HG03045 (cell line): ENCODE results near the gene YTHDF1.

Source experiments
- ATAC-seq: cut with Tn5 transposase; IDR thresholded peaks from one replicate; pipeline ENCODE4 v1.9.1; 2021; ENCODE audit warnings: mild to moderate bottlenecking, moderate library complexity; ENCODE audit not compliant: unreplicated experiment

The YTHDF1 gene

DNA sequence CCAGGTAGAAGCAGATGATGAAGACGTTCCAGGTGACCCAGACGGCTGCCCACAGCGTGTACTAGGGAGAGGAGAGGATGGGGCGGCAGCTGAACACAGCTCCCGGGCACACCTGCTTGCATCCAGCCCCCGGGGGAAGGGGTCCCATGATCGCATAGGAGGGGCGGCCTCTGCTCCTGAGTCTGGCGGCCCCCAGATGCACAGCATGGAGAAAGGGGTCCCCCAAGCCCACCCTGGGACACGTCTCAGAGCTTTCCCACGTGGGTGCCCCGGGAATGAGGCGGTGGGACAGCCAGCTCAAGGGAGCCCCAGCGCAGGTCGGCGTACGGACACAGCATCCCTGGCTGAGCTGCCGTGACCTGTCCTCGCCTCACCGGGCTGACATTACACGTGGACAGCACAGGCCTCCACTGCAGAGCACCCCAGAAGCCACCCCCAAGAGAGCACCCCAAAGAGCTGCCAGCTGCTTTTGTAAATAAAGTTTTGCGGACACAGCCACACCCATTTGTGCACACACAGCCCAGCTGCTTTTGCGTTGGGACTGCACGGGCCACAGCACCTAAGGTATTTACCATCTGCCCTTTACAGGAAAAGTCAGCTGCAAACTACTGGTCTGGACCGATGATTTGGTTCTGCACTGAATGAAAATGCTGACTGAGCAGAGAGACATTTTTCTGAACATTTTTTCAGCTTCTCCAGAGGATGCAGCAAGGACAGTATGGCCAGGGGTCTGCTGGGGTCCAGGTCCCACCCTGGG lies 33.1 kb upstream of the YTHDF1 start:
- no peak for ATAC-seq

DNA sequence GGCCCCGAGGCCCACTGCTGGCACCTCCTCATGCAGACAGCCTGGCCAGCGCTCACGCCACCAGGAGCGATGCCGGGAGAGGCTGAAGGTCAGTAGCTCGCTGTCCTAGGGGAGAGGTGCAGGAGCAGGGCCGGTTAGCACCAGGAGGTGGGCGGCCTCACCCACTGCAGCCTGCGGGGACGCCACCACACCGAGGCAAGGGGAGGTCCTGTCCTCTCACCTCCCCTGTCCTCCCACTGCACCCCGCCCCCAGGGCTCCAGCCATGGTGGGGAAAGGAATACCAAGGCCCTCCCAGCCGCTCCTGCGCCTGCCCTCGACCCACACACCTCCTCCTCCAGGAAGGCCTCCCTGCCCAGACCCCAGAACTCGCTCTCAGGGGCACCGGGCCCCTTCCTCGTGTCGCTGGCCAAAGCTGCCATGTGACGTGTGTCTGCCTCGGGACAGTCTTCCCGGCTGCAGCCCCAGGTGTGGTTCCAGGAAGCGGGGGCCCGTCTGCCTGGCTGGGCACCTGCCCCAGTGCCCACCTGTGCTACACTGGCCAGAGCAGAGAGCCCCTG lies 31.8 kb upstream of the YTHDF1 start:
- ATAC-seq = no peak

DNA sequence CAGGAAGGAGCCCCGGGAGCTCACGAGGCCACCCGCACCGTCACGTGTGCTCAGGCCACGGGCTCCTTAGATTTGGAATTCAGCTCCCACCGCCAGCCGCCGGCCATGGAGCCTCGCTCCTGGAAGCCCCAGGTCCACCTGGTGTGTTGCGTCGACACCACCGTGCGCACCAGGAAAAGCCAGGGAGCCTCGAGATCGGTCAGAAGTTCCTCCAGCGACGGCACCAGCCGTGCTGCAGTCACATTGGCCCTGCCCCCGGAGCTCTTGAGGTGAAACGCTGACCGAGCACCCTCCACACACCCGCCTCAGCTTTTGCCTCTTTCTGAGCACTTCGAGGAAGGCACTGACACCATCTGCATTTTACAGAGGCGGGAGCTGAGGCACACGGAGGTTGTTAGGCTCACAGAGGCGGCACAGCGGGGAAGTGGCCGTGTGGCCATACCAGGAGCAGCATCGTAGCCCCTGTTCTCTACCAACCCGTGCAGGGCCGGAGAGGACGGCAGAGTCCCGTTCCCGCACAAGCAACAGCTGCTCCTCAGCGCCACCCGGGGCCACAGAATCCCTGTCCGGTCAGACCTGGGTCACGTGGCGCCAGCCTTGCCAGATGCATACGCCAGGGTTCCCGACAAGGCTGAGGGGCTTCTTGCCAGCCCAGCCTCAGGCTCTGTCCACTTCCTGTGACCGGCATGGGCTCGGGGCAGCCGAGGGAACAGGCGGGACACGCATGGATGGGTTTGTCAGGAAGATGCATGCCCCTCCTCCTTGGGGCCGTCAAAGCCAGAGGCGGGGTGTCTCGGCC lies 30.8 kb upstream of the YTHDF1 start:
- ATAC-seq = no peak

DNA sequence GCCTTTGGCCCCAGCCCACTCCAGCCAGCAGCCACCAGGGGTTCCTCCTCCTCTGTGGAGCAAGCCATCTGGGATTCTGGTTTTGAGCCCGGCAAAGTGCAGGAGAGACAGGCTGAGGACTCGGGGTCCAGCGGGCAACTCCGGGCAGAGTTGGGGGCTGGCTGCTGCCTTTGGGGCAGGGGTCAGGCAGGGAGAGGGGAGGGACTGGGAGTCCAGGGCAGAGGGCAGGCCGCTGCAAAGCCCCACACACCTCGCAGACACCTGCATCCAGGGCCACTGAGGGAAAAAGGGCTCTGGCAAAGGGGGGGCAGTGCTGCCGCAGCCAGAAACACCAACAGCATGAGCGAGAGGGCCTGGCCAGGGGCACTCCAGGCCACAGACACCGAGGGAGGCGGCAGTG lies 28.5 kb upstream of the YTHDF1 start:
- ATAC-seq = no peak

DNA sequence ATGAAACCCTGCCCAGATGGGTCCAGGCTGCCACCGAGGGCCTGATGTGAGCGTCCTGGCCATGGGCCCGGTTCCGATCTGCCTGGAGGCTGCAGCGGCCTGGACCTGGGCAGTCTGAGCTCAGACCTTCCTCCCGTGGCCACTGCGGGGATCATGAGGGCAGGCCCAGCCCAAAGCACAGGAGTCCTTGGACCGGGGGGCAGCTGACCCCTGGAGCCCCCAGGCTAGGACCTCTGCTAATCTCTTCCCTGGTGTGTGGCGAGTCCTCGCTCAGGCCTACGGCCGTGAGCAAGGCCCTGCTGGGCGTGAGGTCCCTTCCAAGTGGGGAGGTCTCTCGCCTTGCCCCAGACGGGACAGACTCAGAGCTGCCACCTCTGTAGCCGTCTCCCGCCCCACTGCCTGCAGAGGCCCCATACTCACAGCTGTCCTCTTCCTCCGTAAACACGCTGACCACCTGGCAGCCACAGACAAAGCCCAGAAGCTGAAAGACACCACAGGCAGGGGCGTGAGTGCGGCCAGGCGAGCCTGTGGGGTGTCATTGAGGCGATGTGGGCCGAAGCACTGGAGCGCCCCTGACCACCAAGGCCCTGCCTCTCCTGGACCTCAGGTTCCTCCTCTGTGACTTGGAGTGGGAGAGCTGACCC lies 27.8 kb upstream of the YTHDF1 start:
- no peak for ATAC-seq

DNA sequence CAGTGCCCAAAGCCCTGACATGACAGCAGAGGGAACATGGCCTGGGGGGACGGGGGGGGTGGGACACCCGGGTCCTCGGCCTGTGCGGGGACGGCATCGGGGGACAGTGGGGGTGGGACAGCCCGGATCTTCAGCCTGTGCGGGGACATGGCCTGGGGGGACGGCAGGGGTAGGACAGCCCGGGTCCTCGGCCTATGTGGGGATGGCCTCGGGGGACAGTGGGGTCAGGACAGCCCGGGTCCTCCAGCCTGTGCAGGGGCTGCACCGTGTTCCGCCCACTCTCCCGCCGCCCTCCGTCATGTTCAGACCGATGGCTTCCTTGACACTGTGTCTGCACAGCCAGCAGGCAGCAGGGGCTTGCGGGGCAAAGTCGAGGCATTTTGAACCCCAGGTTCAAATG lies 26.8 kb upstream of the YTHDF1 start:
- no peak for ATAC-seq

DNA sequence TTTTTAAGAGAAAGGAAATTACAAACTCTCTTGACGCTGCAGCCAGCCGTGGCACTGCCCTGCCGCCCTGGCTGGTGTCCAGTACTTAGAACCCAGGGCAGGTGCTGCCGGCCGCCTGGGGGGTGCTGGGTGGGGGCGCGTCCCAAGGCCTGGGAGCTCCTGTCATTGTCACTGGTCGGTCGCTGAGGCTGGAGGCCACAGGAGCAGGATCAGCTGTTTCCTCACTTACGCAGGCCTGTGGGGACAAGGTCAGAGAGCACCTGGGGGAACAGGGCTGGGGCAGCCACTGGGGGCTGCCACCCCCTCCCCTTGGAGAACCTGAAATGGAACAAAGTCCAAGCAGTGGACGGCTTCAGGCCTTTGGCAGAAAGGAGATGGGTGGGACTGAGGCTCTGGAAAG lies 25.3 kb upstream of the YTHDF1 start:
- ATAC-seq = no peak

DNA sequence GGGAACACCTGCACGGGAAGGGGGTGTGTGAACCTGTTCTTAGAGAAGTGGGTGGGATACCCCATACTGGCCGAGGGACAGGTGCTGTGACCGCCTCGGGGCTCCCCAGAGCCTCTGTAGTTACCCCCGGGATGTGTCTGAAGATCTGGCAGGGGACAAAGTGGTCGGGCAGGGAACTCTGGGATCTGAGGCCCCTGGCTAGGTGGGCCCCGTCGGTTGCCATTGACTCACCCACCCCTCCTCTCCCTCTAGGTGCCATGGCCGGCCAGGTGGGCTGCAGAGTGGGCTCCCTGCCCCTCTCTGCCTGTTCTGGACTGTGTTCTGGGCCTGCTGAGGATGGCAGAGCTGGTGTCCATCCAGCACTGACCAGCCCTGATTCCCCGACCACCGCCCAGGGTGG lies 24.1 kb upstream of the YTHDF1 start:
- ATAC-seq = no peak

DNA sequence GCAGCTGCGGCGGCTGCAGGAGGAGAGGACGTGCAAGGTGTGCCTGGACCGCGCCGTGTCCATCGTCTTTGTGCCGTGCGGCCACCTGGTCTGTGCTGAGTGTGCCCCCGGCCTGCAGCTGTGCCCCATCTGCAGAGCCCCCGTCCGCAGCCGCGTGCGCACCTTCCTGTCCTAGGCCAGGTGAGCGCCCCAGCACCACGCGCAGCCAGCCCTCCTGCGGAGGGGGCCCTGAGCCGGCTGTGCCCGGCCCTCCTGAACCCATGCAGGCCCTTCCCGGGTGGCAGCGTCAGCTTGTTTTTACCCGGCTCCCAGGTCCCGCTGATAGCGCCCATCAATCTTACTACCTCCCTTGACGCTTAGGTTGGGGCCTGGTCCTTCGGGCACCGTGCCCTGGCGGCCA lies 23.5 kb upstream of the YTHDF1 start:
- ATAC-seq = no peak

DNA sequence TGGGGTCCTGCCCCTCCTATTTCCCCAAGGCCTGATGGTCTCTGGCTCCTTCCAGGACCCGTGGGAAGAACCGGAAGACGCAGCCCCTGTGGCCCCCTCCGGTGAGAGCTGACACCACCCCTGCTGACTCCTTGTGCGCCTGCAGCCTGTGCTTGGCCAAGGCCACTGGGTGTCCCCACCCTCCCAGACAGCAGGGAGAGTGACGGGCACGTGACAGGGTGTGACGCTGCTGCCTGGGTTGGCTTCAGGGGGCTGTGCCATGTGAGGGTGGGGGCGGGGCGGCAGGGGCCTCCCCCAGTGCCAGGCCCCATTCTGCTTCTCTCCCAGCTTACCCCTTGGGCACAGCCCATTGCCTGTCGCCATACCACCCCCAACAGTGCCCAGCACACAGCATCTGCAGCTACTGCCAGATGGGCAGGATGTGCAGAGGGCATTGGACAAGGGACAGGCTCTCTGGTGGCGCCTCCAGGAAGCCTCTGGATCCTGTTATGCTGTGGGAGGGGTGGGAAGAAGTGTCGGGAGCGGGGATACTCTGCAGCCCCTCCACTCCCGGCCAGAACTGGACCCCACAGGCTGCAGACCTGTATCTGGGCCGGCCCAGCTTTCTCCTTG lies 22.7 kb upstream of the YTHDF1 start:
- no peak for ATAC-seq

DNA sequence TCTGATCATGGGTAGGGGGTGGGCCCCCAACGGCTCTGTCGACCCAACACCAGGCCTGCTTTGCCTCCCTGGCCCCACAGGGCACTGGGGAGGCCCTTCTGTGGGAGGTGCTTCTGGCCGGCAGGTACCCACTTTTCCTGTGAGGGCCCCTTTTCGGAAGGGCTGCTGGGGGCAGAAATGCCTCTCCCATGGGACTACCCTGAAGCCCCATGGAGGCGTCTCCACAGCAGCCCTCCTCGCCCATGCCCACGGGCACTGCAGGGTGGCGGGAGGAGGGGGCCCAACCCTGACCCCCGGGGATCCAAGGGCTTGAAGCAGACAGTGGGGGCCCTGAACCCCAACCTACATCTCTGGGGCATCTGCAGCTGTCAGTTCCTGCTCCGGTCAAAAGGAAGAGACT lies 22.1 kb upstream of the YTHDF1 start:
- ATAC-seq = no peak

DNA sequence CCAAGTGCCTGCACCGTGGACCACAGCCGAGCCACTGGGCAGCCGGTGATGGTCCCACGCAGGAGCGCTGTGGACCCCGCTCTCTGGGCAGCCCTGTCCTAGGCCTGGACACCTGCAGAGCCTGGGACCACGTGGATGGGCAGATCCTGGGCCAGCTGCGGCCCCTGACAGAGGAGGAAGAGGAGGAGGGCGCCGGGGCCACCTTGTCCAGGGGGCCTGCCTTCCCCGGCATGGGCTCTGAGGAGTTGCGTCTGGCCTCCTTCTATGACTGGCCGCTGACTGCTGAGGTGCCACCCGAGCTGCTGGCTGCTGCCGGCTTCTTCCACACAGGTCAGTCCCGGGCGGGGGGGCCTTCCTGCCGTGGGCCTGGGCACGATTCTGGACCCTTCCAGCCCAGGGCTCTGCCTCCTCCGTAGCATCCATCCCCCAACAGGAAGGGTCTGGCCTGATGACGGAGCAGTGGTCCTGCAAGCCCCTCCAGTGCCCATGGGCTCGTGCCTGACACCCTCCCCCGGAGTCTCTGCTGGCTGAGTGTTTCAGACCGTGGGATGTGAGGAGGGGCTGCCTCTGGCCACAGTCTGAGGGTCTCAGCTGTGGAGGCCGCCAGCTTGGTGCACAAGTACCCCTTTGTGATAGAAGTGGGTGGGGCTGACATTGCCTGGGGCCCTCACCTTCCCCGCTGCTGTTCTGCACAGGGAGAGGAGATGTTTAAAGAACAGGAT lies 20.3 kb upstream of the YTHDF1 start:
- no peak for ATAC-seq

DNA sequence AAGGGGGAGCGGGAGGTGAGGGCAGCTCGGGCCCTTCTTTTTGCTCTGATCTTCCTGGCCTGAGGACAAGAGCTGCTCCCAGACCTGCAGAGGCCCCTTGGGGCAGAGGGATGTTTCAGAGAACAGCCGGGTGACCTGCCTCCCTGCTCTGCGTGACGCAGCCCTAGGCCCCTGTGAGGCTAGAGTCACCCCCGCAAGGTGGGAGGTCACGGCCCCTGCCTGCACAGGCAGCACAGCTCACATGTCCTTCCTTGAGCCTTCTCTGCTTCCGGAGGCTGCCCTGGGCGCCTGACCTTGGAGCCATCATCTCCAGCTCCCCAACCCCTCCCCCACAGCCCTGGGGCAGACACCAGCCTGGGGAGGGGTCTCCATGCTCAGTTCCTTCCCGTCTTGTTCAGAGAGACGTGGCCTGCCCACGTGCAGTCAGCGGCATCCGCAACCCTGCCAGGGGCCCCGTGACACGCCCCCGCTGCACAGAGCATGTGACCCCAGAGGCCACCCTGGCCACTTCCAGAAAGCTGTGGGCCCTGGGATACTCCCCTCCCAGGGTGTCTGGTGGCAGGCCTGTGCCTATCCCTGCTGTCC lies 19.6 kb upstream of the YTHDF1 start, which contains the start of gene BIRC7:
TSS of gene BIRC7 (plus strand) at position 507 of the 585 bp plus-strand sequence. CDS start 192 bp downstream, outside the sequence.
- no peak for ATAC-seq

DNA sequence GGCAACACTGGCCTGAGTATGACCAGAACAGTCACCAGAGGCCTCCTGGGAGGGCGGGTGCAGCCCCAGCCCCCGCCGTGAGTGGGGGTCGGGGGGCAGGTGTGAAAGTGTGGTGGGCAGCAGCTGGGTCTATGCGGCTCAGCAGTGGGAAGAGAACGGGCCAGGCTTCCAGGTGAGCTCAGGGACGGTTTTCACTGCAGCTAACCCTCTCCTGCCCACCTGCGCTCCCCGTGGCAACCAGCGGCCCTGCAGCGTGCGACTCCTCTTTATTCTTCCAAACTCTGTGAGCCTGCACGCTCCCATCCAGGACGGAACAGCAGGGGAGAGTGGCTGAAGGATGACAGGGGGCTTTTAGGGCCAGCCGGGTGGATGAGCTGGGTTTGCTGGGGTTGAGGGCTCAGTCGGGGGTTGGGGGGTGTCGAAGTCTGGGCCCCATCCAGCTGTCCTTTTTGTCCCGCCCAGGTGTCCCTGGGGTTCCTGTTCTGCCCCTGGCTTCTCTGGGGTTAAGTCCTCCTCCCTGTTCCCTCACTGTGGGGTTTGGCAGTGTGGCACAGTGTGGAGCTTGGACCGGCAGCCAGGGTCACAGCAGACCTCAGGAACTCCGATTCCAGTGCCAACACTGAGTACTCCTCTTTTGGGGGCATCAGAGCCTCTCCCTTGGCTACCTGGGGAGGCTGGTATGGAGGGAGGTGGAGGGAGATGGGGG lies 18.9 kb upstream of the YTHDF1 start:
- no peak for ATAC-seq

DNA sequence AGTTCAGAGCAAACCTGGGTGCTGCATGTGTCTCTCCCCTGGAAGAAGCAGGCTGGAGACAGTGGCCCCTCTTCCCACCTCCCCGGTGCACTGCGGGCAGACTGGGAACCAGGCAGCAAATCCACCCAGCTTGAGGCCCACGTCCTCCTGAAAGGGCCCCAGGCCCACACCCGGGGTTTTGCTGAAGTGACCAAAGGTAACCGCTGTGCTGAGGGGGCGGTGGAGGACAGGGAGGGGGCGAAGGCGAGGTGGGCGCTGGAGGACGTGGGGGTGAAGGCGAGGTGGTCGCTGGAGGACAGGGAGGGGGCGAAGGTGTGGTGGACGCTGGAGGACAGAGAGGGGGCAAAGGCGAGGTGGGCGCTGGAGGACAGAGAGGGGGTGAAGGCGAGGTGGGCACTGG lies 18.0 kb upstream of the YTHDF1 start:
- no peak for ATAC-seq

DNA sequence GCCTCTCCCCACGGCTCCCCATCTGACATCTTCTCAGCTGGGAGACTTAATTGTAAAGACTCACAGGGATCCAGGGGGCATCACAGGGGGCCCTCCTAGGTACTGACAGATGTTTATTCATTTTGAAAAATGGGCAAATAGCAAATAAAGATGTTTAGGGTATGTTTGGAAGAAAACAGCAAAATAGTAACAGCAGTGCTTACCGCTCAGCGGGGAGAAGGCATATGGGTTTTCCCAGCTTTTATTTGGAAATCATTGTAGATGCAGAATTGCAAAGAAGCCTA lies 17.1 kb upstream of the YTHDF1 start:
- ATAC-seq = no peak

DNA sequence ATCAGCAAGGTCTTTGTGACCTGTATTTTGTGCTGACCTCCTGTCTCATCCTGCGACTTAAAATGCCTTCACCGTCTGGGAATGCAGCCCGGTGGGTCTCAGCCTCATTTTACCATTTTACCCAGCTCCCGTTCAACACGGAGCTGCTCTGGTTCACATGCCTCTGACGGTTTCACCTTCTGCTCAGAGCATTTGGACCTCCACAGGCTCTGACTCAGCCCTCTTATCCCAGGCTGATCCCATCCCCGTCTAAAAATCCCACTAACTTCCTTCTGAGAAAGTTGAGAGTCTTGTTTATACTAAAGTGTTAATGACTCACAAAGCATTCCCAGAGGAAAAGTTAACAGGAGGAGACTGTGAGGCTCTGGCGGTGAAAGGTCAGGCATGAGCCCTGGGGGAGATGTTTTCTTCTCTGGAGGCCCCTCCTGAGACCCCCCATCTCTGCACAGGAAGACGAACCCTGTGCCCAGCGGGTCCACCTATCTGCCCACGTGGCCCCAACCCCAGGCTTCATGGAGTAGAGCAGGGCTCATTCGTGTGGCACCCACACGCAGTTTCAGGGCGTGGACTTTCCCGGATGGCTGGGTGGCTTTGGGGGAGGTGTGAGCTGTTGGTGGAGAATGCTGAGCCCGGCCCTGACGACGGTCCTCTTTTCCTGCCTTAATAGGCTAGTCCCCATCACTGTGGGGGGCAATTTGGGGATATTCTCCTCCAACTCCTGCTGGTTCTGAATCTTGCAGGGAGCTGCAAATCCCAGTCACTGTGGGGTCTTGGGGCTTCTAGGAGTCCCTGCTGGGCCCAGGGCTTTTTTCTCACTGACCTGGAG lies 16.5 kb upstream of the YTHDF1 start:
- ATAC-seq = no peak

DNA sequence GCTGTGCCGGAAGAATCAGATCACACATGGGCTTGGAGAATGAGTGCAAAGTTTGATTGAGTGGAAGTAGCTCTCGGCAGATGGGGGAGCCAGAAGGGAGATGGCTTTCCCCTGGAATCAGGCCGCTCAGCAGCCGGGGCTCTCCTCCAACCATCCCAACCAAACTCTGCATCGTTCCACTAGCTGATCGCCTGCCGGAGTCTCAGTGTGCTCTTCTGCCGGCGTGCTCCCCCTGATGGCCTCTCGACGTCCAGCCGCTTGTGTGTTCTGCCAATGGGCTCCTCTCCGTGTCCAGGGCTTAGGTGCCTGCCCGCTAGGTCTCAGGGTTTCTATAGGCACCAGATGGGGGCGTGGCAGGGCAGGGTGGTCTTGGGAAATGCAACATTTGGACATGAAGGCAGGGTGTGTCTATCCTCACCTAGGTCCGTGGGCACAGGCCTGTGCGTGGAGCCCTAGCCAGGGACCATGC lies 14.9 kb upstream of the YTHDF1 start:
- ATAC-seq = no peak

DNA sequence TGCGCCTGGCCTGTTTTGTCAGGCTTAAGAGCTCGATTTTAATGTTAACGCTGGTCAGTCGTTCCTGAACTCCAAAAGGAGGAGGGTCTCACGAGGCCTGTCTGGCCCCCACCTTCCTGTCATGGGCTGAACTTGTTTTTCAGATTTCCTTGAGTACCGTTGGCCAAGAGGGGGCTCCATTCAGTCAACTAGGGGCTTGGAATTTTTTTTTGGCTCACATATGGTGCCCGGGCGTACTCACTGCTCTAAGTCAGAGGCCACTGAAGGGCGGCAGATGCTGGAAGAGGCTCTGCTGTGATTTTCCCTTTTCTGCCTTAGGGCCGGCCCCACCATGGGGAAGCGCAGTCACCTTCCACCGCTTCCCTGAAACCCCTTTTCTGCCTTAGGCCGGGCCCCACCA lies 12.9 kb upstream of the YTHDF1 start:
- no peak for ATAC-seq
